Measurements from ENCODE around the gene TMPRSS3.

The TMPRSS3 gene

GRCh38 chr21:42389449-42389835, 6.4 kb downstream of the TMPRSS3 start:
- no peak for DNase-seq

GRCh38 chr21:42388740-42389448, 7.0 kb downstream of the TMPRSS3 start:
- no peak for DNase-seq

GRCh38 chr21:42387843-42388340, 8.0 kb downstream of the TMPRSS3 start:
- DNase-seq, result no peak

- DNase-seq, result no peak
Observed at GRCh38 chr21:42387164-42387563, 8.7 kb downstream of the TMPRSS3 start.

GRCh38 chr21:42386034-42386591, 9.7 kb downstream of the TMPRSS3 start:
- no peak for DNase-seq

- DNase-seq, result no peak
Observed at GRCh38 chr21:42385619-42386018, 10.2 kb downstream of the TMPRSS3 start.

GRCh38 chr21:42384989-42385388, 10.9 kb downstream of the TMPRSS3 start:
- no peak for DNase-seq

- no peak for DNase-seq
Observed at GRCh38 chr21:42384156-42384945, 11.5 kb downstream of the TMPRSS3 start.

- DNase-seq, result no peak
Observed at GRCh38 chr21:42383331-42383730, 12.5 kb downstream of the TMPRSS3 start.

- no peak for DNase-seq
Observed at GRCh38 chr21:42382915-42383314, 12.9 kb downstream of the TMPRSS3 start.

GRCh38 chr21:42381347-42381984, 14.4 kb downstream of the TMPRSS3 start:
- peak in 1 of 51 donors; percentile 2 for DNase-seq

- DNase-seq, result no peak
Observed at GRCh38 chr21:42379426-42380215, 16.2 kb downstream of the TMPRSS3 start.

GRCh38 chr21:42378418-42378817, 17.4 kb downstream of the TMPRSS3 start:
- DNase-seq, result no peak

- no peak for DNase-seq
Observed at GRCh38 chr21:42377951-42378340, 17.9 kb downstream of the TMPRSS3 start.

- DNase-seq, result no peak
Observed at GRCh38 chr21:42377211-42377950, 18.5 kb downstream of the TMPRSS3 start.

GRCh38 chr21:42376338-42376982, 19.4 kb downstream of the TMPRSS3 start:
- no peak for DNase-seq

GRCh38 chr21:42375966-42376337, 19.9 kb downstream of the TMPRSS3 start:
- DNase-seq, result no peak

GRCh38 chr21:42375506-42375905, 20.3 kb downstream of the TMPRSS3 start:
- no peak for DNase-seq

GRCh38 chr21:42374864-42375499, 20.9 kb downstream of the TMPRSS3 start:
- DNase-seq, result no peak

Data from hypothalamus (tissue), 51 donors.